ENCODE data around the gene NPY5R. TPM values are rescaled to one million over a fixed set of nuclear protein-coding genes. Genes with fewer than 3 reads are reported as not detected.

Gene NPY5R
- polyA plus RNA-seq, 3 donors: not detected

GRCh38 chr4:163300445-163300844 is 43.2 kb upstream of the NPY5R start:
- TF ChIP-seq CTCF (IDR thresholded peaks at IDR 0.05): no peak
- no peaks in the 10 kb centered on the region for H3K4me1 ChIP-seq (ENCODE audit: control insufficient read depth in 1 of 2, insufficient read depth in 2 of 2, low read length in 2 of 2)
- H3K27me3 Mint-ChIP-seq (ENCODE audit: low read depth in 3 of 3): peaks cover 0 to 4% (median 2%) of the 10 kb centered on the region in 3 donors
- no peaks in the 10 kb centered on the region for H3K27me3 ChIP-seq (ENCODE audit: control insufficient read depth in 2 of 2, insufficient read depth in 2 of 2, low read length in 2 of 2)
- no peak overlapping the region for H3K9ac ChIP-seq (ENCODE audit: insufficient read depth, low read length, poor library complexity, severe bottlenecking)
- no peak overlapping the region for H3K4me3 ChIP-seq (replicated peaks in 1 of 3; ENCODE audit: low read depth in 2 of 3, low read length in 3 of 3)
- no peak overlapping the region for H3K27ac Mint-ChIP-seq
- no peaks in the 10 kb centered on the region for H3K9me3 Mint-ChIP-seq
- no peaks in the 10 kb centered on the region for H3K36me3 ChIP-seq (replicated peaks in 1 of 2; ENCODE audit: control insufficient read depth in 1 of 2, insufficient read depth in 2 of 2, low read length in 2 of 2)
- H3K4me2 ChIP-seq (replicated peaks; ENCODE audit: extremely low read depth, low read length, poor library complexity, severe bottlenecking): no peak overlapping the region
- H2AFZ ChIP-seq (ENCODE audit: insufficient read depth, low read depth, low read length, poor library complexity, severe bottlenecking): no peak overlapping the region
- H3K9me3 ChIP-seq (replicated peaks in 1 of 2; ENCODE audit: control insufficient read depth in 1 of 2, insufficient read depth in 1 of 2, low read length in 2 of 2): no peaks in the 10 kb centered on the region
- intact Hi-C loops (cut with micrococcal nuclease): no loop called here
- no peaks in the 10 kb centered on the region for H4K20me1 ChIP-seq (ENCODE audit: insufficient read depth, low read length)
- no peak for DNase-seq
- no peaks in the 10 kb centered on the region for H3K36me3 Mint-ChIP-seq
- no peak overlapping the region for H3K4me3 Mint-ChIP-seq
- no peaks in the 10 kb centered on the region for H3K79me2 ChIP-seq (ENCODE audit: insufficient read depth, low read length)
- no peaks in the 10 kb centered on the region for H3K4me1 Mint-ChIP-seq
- H3K27ac ChIP-seq (ENCODE audit: low read depth in 1 of 2, low read length in 2 of 2): no peak overlapping the region
- WGBS (ENCODE audit: insufficient coverage): 60% methylated on average over 1 of the region's 3 CpGs

GRCh38 chr4:163303069-163303468 is 40.6 kb upstream of the NPY5R start:
- Histone ChIP-seq H3K4me3 (replicated peaks in 1 of 3; ENCODE audit: low read depth in 2 of 3, low read length in 3 of 3) (no peak overlapping the region), H3K4me2 (replicated peaks; ENCODE audit: extremely low read depth, low read length, poor library complexity, severe bottlenecking) (no peak overlapping the region), H3K27me3 (ENCODE audit: control insufficient read depth in 2 of 2, insufficient read depth in 2 of 2, low read length in 2 of 2) (no peaks in the 10 kb centered on the region), H3K27ac (ENCODE audit: low read depth in 1 of 2, low read length in 2 of 2) (no peak overlapping the region), H2AFZ (ENCODE audit: insufficient read depth, low read depth, low read length, poor library complexity, severe bottlenecking) (no peak overlapping the region), H3K4me1 (ENCODE audit: control insufficient read depth in 1 of 2, insufficient read depth in 2 of 2, low read length in 2 of 2) (no peaks in the 10 kb centered on the region), H3K36me3 (replicated peaks in 1 of 2; ENCODE audit: control insufficient read depth in 1 of 2, insufficient read depth in 2 of 2, low read length in 2 of 2) (no peaks in the 10 kb centered on the region), H3K79me2 (ENCODE audit: insufficient read depth, low read length) (no peaks in the 10 kb centered on the region), H4K20me1 (ENCODE audit: insufficient read depth, low read length) (no peaks in the 10 kb centered on the region), H3K9ac (ENCODE audit: insufficient read depth, low read length, poor library complexity, severe bottlenecking) (no peak overlapping the region), H3K9me3 (replicated peaks in 1 of 2; ENCODE audit: control insufficient read depth in 1 of 2, insufficient read depth in 1 of 2, low read length in 2 of 2) (no peaks in the 10 kb centered on the region)
- H3K27me3 Mint-ChIP-seq (ENCODE audit: low read depth in 3 of 3): peaks cover 0 to 4% (median 4%) of the 10 kb centered on the region in 3 donors
- no peak for DNase-seq
- no peaks in the 10 kb centered on the region for H3K4me1 Mint-ChIP-seq
- intact Hi-C loops (cut with micrococcal nuclease): no loop called here
- H3K9me3 Mint-ChIP-seq: peaks cover 0 to 3% (median 0%) of the 10 kb centered on the region in 7 donors
- no peak overlapping the region for H3K4me3 Mint-ChIP-seq
- TF ChIP-seq CTCF (IDR thresholded peaks at IDR 0.05): no peak
- no CpG with 5 or more reads among the region's 2 CpGs for WGBS (ENCODE audit: insufficient coverage)
- H3K27ac Mint-ChIP-seq: no peak overlapping the region
- H3K36me3 Mint-ChIP-seq: no peaks in the 10 kb centered on the region
